ENCODE measurements around the gene JMJD4.

Gene JMJD4, protein sequence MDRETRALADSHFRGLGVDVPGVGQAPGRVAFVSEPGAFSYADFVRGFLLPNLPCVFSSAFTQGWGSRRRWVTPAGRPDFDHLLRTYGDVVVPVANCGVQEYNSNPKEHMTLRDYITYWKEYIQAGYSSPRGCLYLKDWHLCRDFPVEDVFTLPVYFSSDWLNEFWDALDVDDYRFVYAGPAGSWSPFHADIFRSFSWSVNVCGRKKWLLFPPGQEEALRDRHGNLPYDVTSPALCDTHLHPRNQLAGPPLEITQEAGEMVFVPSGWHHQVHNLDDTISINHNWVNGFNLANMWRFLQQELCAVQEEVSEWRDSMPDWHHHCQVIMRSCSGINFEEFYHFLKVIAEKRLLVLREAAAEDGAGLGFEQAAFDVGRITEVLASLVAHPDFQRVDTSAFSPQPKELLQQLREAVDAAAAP

DNA sequence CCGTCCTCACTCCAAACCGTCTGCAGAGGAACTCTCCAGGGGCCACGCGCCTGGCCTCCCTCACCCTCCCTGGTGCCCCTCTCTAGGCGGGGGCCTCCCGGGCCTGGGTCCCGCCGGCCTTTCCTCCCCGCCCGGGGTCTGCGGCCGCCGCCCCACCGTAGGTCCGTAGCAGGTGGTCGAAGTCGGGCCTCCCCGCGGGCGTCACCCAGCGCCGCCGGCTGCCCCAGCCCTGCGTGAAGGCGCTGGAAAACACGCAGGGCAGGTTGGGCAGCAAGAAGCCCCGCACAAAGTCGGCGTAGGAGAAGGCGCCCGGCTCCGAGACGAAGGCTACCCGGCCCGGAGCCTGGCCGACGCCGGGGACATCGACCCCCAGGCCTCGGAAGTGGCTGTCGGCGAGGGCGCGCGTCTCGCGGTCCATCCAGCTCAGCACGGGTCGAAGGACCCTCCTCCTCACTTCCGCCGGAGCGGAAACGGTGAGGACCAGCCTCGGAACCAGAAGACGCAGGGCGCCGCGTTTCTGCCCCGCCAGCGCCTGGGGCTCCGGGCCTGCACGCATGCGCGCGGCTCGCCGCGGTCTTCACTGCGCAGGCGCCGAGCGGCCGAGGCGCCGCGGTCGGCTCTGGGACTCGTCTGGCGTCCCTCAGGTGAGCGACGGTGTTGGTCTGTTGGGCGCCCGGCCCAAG is at the start of gene JMJD4, which contains the start of gene SNAP47:
TSS of gene JMJD4 (minus strand) at position 447 of the 683 bp plus-strand sequence. CDS start at position 418, 29 bp downstream.
TSS of gene SNAP47 (plus strand) at position 580 of the 683 bp plus-strand sequence. CDS start 12,302 bp downstream, outside the sequence.
- in situ Hi-C loops (cut with MboI; ENCODE audit: low sequenced_read_pairs), result no loop called here

DNA sequence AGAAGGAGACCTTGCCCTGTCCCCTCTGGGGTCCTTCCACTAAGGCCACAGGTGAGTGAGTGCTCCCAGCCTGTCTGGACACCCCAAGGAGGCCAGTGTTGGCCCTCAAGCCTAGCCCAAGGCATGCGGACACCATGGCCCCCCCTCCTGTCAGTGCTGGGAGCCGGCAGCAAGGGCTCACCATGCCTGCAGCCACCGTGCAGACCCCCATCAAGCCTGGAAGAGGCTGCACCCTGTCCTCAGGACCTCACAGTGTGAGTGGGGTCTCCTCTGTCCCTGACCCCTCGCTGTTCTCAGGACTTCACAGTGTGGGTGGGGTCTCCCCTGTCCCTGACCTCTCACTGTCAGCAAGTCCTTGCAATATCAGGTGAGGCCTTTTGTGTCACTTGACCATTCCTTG is 47.1 kb upstream of the JMJD4 start:
- in situ Hi-C loops (cut with MboI; ENCODE audit: low sequenced_read_pairs), result no loop called here

DNA sequence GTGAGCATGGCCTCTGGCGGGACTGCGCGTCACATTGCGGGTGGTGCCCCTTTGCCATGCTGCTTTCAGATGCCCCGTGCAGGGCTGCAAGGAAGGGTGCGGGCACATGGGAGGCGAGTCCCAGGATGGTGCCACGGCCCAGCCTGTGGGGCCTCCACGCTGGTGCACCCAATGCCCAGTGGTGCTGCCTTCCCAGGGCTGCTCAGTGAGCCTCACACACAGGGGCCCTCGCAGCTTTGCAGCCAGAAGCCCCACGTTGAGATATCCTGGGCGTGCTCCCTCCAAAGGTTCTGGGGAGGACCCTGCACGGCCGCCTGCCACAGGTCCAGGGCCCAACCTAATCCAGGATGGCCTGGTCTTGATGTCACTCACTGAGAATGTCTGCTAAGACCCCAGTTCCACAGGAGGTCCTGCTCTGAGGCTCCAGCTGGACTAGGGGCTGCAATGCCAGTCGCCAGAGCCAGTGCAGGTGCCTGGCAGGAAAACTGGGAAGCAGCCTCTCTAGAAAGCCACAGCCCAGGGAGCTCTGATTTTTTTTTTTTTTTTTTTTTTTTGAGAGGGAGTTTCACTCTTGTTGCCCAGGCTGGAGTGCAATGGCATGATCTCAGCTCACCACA is 46.3 kb upstream of the JMJD4 start:
- in situ Hi-C loops (cut with MboI; ENCODE audit: low sequenced_read_pairs), result no loop called here

DNA sequence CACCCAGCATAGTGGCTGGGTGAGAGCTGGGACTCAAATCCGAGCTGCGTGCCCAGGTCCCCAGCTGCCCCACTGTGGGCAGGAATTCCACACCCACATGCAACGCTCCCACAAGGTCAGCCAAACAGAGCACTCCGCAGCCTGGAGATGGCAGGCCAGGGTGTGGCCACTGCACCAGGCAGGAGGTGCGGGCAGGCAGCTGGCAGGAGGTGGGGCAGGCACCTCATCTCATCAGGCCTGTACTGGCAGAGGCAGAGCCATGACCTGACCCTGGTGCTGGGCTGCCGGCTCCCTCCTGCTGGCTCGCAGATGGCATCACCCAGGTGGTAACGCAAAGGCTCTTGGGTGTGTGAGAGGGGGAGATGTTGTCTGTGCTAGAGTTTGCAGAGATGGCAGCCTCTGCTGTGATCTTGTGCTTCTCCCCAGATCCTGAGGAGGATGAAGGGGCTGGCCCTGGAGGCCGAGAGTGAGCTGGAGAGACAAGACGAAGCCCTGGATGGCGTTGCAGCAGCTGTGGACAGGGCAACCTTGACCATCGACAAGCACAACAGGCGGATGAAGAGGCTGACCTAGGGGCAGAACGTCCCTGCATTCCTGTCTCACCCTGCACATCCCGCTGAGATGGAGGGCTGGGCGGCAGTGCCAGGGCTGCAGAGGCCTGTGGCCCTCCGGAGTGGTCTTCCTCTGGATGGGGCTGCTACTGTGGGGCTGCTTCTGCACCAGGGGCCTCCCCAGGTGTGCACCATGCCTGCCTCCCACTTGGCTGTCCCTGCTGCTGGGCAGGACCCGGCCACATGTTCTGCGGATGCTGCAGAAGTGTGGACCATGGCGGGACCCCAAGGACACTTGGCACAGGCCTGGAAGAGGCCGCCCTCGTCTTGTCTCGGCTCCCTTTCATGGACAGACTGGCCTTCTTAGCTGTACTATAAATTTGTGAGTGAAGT is 45.3 kb upstream of the JMJD4 start:
- in situ Hi-C loops (cut with MboI; ENCODE audit: low sequenced_read_pairs), result no loop called here

DNA sequence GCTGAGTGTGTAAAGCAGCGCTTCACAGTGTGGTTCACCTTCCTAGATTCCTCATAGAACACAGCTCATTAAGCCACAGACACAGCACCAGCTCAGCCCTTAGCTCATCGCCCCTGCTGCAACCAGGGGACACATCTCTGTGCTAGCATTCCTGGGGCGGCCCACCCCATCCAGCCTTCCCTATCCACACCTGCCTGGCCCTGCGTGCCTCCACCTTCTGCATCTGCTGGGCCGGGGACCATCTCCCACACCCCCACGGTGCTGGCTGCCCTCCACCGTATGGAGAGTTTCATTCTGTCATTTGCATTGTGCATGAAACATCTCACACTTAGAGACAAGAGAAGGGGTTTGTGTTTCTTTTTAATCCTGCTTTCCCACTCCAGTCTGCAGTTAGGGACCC is 44.6 kb upstream of the JMJD4 start:
- in situ Hi-C loops (cut with MboI; ENCODE audit: low sequenced_read_pairs), result no loop called here

DNA sequence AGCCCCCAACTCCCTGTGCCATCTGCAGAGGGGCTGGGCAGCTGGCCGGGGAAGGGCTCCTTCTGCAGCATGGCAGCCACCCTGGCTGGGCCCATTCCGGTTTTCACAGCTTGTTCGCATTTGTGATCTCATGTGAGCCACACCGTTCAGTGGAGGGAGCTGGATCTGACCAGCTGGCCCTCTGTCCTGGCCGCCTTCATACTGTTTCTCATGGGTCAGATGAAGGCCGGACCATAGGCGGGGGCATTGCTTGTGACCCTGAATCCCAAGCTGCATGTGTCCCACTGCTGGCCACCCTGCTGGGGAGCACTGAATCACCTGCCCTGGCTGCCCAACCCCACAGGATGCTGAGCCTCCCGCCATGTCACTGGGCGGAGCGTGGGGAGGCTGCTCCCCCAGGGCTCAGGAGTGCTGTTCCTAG is 43.9 kb upstream of the JMJD4 start:
- in situ Hi-C loops (cut with MboI; ENCODE audit: low sequenced_read_pairs), result no loop called here

DNA sequence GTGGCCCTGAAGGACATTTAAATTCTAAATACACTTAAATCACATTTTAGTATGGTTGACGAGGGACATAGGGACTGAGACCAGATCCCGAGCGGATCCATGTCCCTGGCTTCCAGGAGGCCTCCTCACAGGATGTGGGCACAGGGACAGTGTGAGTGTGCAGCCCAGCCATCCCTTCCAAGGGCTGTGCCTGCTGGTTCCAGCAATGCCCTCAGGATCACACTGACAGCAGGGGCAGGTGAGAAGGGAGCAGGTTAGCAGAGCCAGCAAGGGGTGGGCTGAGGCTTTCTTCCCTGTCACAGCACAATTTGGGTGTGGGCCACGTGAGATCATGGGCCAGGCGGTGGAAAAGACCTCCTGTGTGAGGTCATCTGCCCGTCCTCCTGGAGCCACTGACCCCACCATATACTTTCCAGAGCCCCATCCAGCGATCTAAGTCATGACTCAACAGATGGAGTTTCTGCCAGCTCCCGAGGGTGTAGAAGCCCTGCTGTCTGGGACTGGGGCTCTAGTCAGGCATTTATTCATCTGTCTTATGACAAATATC is 43.4 kb upstream of the JMJD4 start:
- in situ Hi-C loops (cut with MboI; ENCODE audit: low sequenced_read_pairs), result no loop called here

DNA sequence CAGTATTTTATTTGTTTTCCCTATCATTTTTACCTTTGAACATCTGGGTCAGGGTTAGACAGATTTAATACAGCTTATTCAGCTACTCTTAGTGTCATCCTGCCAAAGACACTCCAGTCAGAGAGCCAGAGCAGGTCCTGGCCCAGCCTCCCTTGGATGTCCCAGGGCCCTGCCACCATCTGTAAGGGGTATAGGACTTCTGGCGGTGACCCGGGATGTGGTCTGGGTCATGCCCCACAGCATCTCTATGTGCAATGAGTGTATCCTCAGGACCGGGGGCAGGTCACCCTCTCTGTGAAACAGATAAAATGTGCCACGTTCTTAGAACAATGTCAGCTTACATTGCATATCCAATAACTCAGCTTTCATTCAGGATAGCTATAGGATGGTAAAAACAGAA is 42.5 kb upstream of the JMJD4 start:
- in situ Hi-C loops (cut with MboI; ENCODE audit: low sequenced_read_pairs), result no loop called here

DNA sequence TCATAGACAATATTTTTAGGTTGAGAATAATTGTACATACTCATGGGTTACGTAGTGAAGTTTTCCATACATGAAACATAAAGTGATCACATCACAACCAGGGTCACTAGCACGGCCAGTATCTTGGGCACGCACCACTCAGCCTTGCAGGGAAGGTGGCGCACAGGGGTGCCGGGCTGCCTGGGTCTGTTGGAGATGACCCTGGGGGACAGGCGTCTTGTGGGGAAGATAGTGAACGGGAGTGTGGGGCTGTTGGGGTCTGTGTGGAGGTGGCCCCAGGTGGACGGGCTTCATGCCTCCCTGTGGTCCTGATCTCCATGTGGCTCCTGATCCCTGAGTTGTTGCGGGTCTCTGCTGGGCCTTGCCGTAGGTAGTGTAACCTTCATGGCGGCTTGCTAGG is 42.1 kb upstream of the JMJD4 start:
- in situ Hi-C loops (cut with MboI; ENCODE audit: low sequenced_read_pairs), result no loop called here

DNA sequence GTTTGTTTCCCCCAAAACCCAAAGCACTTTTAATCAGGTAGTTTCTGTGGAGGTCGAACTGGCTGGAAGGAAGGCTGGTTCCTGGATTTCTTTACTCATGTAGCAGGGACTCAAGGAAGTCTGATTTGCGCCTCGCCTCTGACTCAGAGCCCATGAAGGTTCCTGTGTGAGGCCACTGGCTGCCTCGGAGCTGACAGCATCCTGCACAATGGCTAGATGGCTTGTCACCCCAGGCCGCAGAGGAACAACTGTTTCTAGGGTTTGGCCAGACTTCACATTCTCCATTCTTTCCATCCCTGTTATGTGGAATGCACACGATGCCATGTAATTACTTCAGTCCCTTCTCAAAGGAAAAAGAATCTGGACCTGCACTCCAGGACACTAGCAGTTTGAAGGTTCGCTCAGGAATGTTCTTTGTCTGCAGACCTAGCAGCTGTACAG is 41.2 kb upstream of the JMJD4 start:
- in situ Hi-C loops (cut with MboI; ENCODE audit: low sequenced_read_pairs), result no loop called here

DNA sequence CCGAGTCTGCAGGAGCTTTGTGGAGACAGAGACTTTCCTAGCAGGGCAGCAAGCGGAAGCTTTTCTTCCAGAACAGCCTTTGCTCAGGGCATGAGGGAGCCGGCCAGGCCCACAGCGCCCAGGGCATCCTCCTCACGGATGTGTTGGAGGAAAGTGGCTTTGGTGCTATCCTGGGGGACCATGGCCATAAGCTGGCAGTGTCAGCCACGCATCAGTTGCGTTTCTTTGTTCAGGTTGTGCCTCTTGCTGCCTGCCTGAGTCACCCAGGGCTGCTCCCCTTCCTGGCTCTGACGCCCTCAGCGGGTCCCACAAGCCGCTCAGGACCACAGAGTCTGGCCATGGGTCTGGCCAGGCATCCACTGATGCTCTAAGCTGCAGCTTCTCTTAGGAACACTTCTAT is 40.7 kb upstream of the JMJD4 start:
- in situ Hi-C loops (cut with MboI; ENCODE audit: low sequenced_read_pairs), result no loop called here

DNA sequence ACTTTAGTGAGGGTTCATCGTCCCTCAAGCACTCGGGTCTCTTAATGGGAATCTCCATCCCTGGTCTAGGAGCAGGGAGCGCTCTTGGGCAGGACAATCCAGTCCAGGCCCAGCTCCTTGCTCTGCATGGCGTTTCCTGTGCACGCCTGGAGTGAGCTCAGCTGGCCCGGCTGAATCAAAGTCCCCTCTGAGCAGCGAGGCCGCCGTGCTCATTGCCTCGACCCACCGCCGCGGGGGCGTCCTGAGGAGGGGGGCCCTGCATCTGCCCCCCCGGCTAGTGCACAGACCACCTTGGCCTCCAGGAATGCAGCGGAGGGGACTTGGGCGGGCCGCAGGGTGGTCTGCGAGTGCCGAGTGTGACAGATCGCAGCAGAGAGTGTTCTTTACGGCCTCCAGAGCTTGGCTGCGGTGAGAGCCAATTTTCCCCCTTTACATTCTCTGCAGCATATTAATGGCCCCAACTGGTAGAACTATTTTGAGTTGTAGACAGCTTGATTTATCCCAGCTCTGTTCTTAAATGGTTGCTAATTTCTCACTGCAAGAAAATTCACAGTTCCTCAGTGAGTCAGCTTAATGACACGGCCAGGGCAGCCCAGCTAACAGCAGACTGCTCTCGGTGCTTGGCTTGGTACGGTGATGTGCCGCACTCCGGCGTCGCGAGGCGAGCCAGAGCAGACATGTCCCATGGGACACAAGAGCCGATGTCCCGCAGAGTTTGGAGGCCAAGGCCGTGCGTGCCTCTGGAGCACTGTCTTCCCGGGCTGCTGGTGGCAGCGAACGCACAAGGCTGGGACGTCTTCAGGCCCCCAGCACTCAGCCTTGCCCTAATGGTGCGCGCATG is 39.9 kb upstream of the JMJD4 start:
- in situ Hi-C loops (cut with MboI; ENCODE audit: low sequenced_read_pairs), result no loop called here

DNA sequence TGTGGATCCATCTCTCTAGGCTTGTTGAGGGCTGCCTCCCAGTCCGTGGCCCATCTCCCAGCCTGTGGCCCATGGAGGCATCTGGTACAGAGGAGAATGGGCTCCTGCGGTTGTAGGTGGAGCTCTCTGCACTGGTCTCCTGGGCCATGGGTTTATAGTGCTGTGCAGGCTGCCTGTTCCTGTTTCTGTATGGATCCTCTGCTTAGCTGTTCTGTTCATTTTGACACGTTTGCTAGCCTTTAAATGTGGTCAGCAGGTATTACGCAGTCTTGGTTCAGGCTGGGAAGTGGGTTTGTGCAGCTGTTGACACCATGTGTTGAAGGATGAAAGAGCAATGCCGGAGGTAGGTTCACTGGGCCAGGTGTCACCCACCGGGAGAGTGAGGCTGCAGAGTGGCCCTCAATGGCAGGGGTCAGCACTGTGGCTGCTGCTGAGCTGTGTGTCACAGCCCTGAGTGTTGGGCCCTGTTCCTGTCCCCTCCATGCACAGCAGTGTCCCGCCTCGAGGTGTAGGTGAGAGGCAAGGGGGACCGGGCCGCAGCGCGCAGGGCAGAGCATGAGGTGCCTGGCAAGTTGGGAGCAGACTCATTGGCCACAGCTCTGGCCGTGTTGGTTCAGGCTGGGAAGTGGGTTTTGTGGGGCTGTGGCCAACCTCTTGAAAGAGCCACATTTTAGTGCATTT is 39.1 kb upstream of the JMJD4 start:
- in situ Hi-C loops (cut with MboI; ENCODE audit: low sequenced_read_pairs), result no loop called here

DNA sequence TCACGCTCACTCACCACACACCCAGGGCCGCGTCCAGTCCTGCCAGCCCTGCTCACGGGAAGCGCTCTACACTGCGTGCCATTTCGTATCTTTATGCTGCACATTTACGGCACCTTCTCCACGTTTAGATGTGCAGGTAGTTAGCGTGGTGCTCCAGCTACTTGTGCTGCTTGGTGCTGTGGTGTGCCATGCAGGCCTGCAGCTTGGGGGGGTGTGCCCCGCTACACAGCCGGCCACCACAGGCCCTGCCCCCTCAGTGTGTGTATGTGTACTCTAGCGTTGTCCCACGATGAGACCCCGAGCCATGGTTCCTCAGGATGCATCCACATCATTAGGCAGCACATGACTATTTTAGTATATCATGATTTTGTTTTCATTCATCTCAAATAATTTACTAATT is 38.5 kb upstream of the JMJD4 start:
- in situ Hi-C loops (cut with MboI; ENCODE audit: low sequenced_read_pairs), result no loop called here

DNA sequence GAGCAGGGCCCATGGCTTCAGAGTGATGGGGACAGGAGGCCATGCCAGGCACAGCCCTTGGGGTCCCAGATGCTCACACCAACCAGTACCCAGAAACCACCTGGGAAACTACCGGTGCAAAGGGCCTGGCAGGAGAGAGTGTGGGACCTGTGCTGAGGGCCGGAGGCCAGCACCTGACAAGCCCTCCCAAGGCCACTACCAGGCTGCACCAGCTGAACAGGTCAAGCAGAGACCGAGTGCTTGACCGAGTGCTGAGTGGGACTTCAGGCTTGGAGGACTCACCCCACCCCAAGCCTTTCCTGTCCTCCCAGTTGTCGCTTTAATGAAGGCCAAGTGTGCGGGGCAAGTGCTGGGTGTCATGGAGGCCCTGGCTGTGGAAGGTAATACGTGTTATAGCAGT is 36.7 kb upstream of the JMJD4 start:
- in situ Hi-C loops (cut with MboI; ENCODE audit: low sequenced_read_pairs), result no loop called here

DNA sequence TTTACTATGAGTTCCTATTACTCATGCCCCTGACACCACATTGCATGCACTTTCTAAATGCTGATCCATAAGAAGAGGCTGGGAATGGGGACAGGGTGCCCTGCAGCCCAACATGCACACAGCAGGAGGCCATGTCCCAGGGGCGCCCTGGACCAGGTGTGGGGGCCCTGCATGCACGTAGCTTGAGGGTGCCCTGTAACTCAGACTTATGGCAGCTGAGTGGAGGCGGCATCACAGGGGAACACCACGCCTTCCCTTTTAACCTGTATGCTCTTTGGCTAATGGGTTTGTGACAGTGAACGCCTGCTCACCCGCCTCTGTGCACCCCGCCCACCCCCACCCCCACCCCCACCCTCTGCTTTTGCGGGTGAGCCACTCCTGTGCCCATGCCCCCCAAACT is 36.2 kb upstream of the JMJD4 start:
- in situ Hi-C loops (cut with MboI; ENCODE audit: low sequenced_read_pairs), result no loop called here

DNA sequence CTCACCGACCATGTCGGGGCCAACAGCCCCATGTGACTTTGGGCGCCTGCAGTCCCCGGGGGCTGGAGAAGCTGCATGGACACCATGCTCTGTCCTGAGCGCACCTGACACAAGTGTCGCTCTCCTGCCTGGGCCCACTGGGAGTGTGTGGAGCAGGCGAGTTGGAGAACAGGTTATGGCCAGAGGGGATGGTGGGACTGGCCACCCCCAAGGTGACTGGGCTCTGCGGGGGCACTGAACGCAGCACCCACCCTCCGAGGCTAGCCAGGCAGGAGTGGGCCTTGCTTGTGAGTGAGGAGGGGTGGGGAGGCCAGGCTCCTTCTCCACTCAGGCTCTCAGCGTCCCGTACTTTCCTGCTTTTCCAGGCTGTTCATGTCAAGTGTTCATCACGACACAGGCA is 35.7 kb upstream of the JMJD4 start:
- in situ Hi-C loops (cut with MboI; ENCODE audit: low sequenced_read_pairs), result no loop called here

DNA sequence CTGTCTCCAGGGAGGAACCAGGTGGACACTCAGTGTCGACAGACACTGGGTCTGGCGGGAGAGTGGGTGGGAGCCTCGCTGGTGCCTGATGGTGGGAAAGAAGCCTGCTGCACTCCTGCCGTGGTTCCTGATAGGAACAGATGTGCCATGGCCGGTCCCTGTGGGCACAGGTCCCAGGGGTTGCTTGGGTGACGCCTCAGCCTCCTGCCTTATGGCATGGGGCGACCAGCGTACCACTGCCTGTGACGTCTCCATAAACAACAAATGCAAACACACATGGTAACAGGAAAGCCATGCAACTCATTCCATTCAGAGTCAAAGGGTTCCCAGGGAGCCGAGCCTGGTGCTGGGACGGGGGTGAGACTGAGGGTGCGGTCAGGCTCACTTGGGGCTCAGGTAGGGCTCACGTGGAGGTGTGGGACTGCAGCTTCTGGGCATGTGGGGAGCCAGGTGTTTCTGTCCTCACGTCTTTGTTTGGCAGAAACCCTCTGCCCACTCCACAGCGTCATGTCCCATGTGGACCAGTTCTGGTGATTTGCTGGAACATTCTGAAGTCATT is 34.9 kb upstream of the JMJD4 start:
- in situ Hi-C loops (cut with MboI; ENCODE audit: low sequenced_read_pairs), result loop anchor here (10.0 kb wide), 1 partner anchor 185 kb away; no protein-coding TSS in a partner anchor
